ENCODE results near the gene USB1.

USB1 gene

GRCh38 chr16:58000706-58001676 is at the start of gene USB1:
TSS of gene USB1 (plus strand) at chr16:58001407. CDS start at chr16:58001484, 77 bp downstream.
- peak; percentile 58 to 77 (median 63) for DNase-seq (ENCODE audit: low read depth in 3 of 3)

- DNase-seq (ENCODE audit: low read depth in 3 of 3): no peak
Observed at GRCh38 chr16:57952909-57953308, 48.3 kb upstream of the USB1 start.

- DNase-seq (ENCODE audit: low read depth in 3 of 3): no peak
Observed at GRCh38 chr16:57953857-57954256, 47.4 kb upstream of the USB1 start.

- DNase-seq (ENCODE audit: low read depth in 3 of 3): no peak
Observed at GRCh38 chr16:57955572-57956188, 45.5 kb upstream of the USB1 start.

- DNase-seq (ENCODE audit: low read depth in 3 of 3): no peak
Observed at GRCh38 chr16:57956270-57956808, 44.9 kb upstream of the USB1 start.

GRCh38 chr16:57956924-57957672 is 44.1 kb upstream of the USB1 start:
- no peak for DNase-seq (ENCODE audit: low read depth in 3 of 3)

GRCh38 chr16:57957673-57958392 is 43.4 kb upstream of the USB1 start:
- no peak for DNase-seq (ENCODE audit: low read depth in 3 of 3)

GRCh38 chr16:57958544-57958943 is 42.7 kb upstream of the USB1 start:
- DNase-seq (ENCODE audit: low read depth in 3 of 3): no peak

GRCh38 chr16:57959121-57959520 is 42.1 kb upstream of the USB1 start:
- no peak for DNase-seq (ENCODE audit: low read depth in 3 of 3)

- no peak for DNase-seq (ENCODE audit: low read depth in 3 of 3)
Observed at GRCh38 chr16:57959804-57960203, 41.4 kb upstream of the USB1 start.

GRCh38 chr16:57960310-57960709 is 40.9 kb upstream of the USB1 start:
- no peak for DNase-seq (ENCODE audit: low read depth in 3 of 3)

- DNase-seq (ENCODE audit: low read depth in 3 of 3): no peak
Observed at GRCh38 chr16:57960826-57961472, 40.3 kb upstream of the USB1 start.

GRCh38 chr16:57961538-57961937 is 39.7 kb upstream of the USB1 start:
- no peak for DNase-seq (ENCODE audit: low read depth in 3 of 3)

- no peak for DNase-seq (ENCODE audit: low read depth in 3 of 3)
Observed at GRCh38 chr16:57962046-57962445, 39.2 kb upstream of the USB1 start.

GRCh38 chr16:57962756-57963155 is 38.5 kb upstream of the USB1 start:
- no peak for DNase-seq (ENCODE audit: low read depth in 3 of 3)

- no peak for DNase-seq (ENCODE audit: low read depth in 3 of 3)
Observed at GRCh38 chr16:57964157-57964700, 37.0 kb upstream of the USB1 start.

- no peak for DNase-seq (ENCODE audit: low read depth in 3 of 3)
Observed at GRCh38 chr16:57966204-57966771, 34.9 kb upstream of the USB1 start.

- DNase-seq (ENCODE audit: low read depth in 3 of 3): no peak
Observed at GRCh38 chr16:57966986-57967385, 34.2 kb upstream of the USB1 start.

- DNase-seq (ENCODE audit: low read depth in 3 of 3): no peak
Observed at GRCh38 chr16:57967916-57968315, 33.3 kb upstream of the USB1 start.

GRCh38 chr16:57969451-57970123 is 31.6 kb upstream of the USB1 start:
- no peak for DNase-seq (ENCODE audit: low read depth in 3 of 3)
